Right atrium auricular region (tissue), 2 donors: ENCODE results near the gene PARP3. TPM values are rescaled to one million over a fixed set of nuclear protein-coding genes. Genes with fewer than 3 reads are reported as not detected.

Experiments used
- DNase-seq: peaks from one replicate; pipeline ENCODE4 v3.0.0-alpha.2; 2019; ENCODE audit warnings: low spot score
- H3K27ac ChIP-seq, 2 donors: fragments of 200-600 bp; sonication (generic); 1 replicate in 1 of 2; 2 replicates in 1 of 2; pipeline ENCODE4 v1.5.1; 2016 to 2019
- H3K27me3 ChIP-seq, 2 donors: fragments of 200-600 bp; sonication (generic); one replicate each; pipeline versions ENCODE4 v1.5.1 to v1.6.0; 2017 to 2019
- H3K36me3 ChIP-seq: fragments of 200-600 bp; sonication (generic); one replicate; pipeline ENCODE4 v1.5.1; 2016
- H3K4me1 ChIP-seq, 2 donors: fragments of 200-600 bp; sonication (generic); one replicate each; pipeline versions ENCODE4 v1.5.1 to v1.6.0; 2017 to 2019
- H3K4me3 ChIP-seq, 2 donors: fragments of 200-600 bp; sonication (generic); 1 replicate in 1 of 2; 2 replicates in 1 of 2; pipeline ENCODE4 v1.5.1; 2017 to 2019; ENCODE audit warnings: mild to moderate bottlenecking in 1 of 2, moderate library complexity in 1 of 2
- H3K9me3 ChIP-seq, 2 donors: fragments of 200-600 bp; sonication (generic); one replicate each; pipeline ENCODE4 v1.5.1; 2019
- CTCF ChIP-seq, 2 donors: fragments of 200-600 bp; sonication (generic); IDR thresholded peaks; one replicate each; pipeline ENCODE4 v1.5.1; 2019; ENCODE audit warnings: antibody characterized with exemption in 2 of 2
- total RNA-seq, 2 donors: library from RNA; depleted of rRNA; stranded (reverse); fragments of >200 nt; gene quantifications; one replicate each; pipeline ENCODE4 v1.1.0, GENCODE V29; 2016

PARP3 gene
- total RNA-seq, 2 donors from 2014 or later = 9.8 to 12.8 TPM

- Histone ChIP-seq H3K4me3 (peak overlapping the region; percentile 47 to 91), H3K9me3 (no peaks in the 10 kb centered on the region), H3K27me3 (no peaks in the 10 kb centered on the region), H3K4me1 (peaks cover 0 to 61% of the 10 kb centered on the region in 2 donors), H3K27ac (peak overlapping the region; percentile 78 to 86), H3K36me3 (no peaks in the 10 kb centered on the region)
- TF ChIP-seq CTCF (IDR thresholded peaks at IDR 0.05) = no peak
- no peak for DNase-seq
These were observed 24.8 kb downstream of the PARP3 start for GRCh38 chr3:51966922-51967383.

DNA sequence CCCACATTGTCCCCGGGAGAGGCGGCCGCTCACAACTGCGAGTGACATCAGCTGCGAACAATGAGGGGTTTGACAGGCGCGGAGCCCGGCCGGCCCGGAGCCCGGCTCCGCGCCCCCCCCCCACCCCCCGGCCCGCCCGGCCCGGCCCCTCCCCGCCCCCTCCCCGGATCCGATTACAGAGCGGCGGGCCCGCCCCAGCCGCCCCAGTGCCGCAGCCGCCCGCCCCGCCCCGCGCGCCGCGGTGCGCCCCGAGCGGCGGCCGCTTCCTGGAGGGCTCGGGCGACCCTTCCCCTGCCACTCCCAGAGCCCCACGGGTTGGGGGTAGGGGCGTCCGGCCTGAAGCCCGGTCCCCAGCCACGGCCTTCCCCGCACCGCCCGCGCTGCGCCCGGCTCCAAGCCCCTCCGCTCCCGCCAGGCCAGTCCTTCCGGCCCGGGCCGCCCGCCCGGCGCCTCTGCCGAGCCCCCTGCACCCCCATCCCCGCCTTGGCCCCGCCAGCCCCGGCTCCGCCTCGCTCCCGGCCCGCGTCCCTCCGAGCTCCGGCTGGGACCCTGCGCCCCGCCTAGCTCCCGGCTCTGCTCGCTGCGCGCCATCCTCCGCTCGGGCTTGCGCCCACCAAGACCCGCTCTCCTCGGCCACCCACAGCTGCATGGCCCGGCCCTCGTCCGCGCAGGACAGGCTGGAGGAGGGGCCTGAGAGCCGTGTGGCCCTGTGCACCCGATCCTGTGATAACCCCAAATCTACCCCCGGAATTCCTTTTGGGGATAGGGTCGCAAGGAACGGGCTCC, 25.4 kb downstream of the PARP3 start, which contains the start of gene PCBP4:
Gene PCBP4 (minus strand): TSS at position 71 of the 786 bp plus-strand sequence. CDS start 6,214 bp downstream, outside the sequence.
- H3K4me1 ChIP-seq = peaks cover 0 to 54% of the 10 kb centered on the region in 2 donors
- peak; percentile 80 for DNase-seq
- H3K27me3 ChIP-seq = no peaks in the 10 kb centered on the region
- peak within 1 kb of the TSS; percentile 91 to 94 for H3K27ac ChIP-seq
- H3K4me3 ChIP-seq = peak within 1 kb of the TSS; percentile 74 to 91
- H3K9me3 ChIP-seq = no peaks in the 10 kb centered on the region
- TF ChIP-seq CTCF (IDR thresholded peaks at IDR 0.05) = no peak
- no peaks in the 10 kb centered on the region for H3K36me3 ChIP-seq

- Histone ChIP-seq H3K27me3 (no peaks in the 10 kb centered on the region), H3K4me1 (peaks cover 0 to 51% of the 10 kb centered on the region in 2 donors), H3K9me3 (no peaks in the 10 kb centered on the region), H3K36me3 (no peaks in the 10 kb centered on the region), H3K4me3 (peak overlapping the region; percentile 74 to 91), H3K27ac (peak overlapping the region; percentile 91 to 94)
- TF ChIP-seq CTCF (IDR thresholded peaks at IDR 0.05) = no peak
- no peak for DNase-seq
These were observed 26.1 kb downstream of the PARP3 start for GRCh38 chr3:51968170-51968775.

- Histone ChIP-seq H3K4me3 (no peak overlapping the region), H3K36me3 (no peaks in the 10 kb centered on the region), H3K9me3 (no peaks in the 10 kb centered on the region), H3K27me3 (no peaks in the 10 kb centered on the region), H3K27ac (no peak overlapping the region), H3K4me1 (peaks cover 0 to 46% of the 10 kb centered on the region in 2 donors)
- no peak for TF ChIP-seq CTCF (IDR thresholded peaks at IDR 0.05)
- no peak for DNase-seq
These were observed 26.9 kb downstream of the PARP3 start for GRCh38 chr3:51968883-51969678.

DNA sequence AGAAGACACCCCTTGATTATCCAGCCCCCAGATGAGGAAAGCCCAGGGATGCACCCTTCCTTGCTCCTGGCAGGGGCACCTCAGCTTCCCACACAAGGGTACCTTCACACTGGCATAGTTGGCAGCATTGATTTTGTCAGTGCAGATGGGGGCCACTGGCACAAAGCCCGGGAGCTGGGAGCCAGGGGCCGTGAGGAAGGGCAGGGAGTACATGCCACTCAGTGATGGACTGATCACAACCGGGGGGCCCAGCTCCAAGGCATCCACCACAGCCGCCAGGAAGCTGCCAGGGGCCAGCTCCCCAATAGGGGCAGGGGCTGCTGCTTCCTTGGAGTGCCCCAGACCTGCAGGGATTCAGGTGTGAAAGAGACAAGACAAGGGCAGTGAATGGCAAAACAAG, 27.7 kb downstream of the PARP3 start:
- Histone ChIP-seq H3K4me1 (peaks cover 0 to 46% of the 10 kb centered on the region in 2 donors), H3K27ac (no peak overlapping the region), H3K36me3 (no peaks in the 10 kb centered on the region), H3K9me3 (no peaks in the 10 kb centered on the region), H3K4me3 (no peak overlapping the region), H3K27me3 (no peaks in the 10 kb centered on the region)
- TF ChIP-seq CTCF (IDR thresholded peaks at IDR 0.05) = no peak
- no peak for DNase-seq
